Glomerular endothelial cell (primary cell): Measurements from ENCODE around the gene MCF2. TPM values are rescaled to one million over a fixed set of nuclear protein-coding genes. Genes with fewer than 3 reads are reported as not detected.

Experiments
- DNase-seq: peaks from one replicate; pipeline ENCODE4 v3.0.0-alpha.2; 2011; ENCODE audit warnings: low read depth, low spot score; ENCODE audit errors: extremely low read depth
- total RNA-seq: library from RNA; depleted of rRNA; stranded (reverse); fragments of >200 nt; gene quantifications from 2 replicates; pipeline ENCODE4 v1.2.3, GENCODE V29; 2015

Gene MCF2
- total RNA-seq, 1 donor from 2014 or later, result 0.12 TPM

- no peak for DNase-seq
Measured at GRCh38 chrX:139596068-139596467, 111.9 kb downstream of the MCF2 start.

GRCh38 chrX:139585613-139586012 is 122.4 kb downstream of the MCF2 start:
- DNase-seq, result no peak

- no peak for DNase-seq
Measured at GRCh38 chrX:139581068-139581467, 126.9 kb downstream of the MCF2 start.

DNA sequence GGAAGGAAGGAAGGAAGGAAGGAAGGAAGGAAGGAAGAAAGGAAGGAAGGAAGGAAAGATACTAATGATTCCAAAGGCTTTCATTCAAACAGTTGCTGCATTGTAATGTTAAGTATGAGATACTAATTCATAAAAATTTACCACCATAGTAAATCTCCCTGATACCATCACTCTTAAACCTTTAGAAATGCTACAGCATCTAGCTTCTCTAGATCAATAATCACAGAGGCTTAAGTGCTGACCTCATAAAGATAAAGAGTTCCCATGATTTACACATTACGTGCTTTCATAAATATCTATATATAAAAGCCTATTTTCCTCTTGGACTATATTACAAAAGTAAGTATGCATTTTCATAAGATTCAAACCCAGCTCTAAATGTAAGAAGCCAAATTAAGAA is 141.0 kb downstream of the MCF2 start:
- no peak for DNase-seq

GRCh38 chrX:139563251-139563650 is 144.7 kb downstream of the MCF2 start:
- no peak for DNase-seq

GRCh38 chrX:139560221-139560620 is 147.7 kb downstream of the MCF2 start:
- DNase-seq, result no peak

DNA sequence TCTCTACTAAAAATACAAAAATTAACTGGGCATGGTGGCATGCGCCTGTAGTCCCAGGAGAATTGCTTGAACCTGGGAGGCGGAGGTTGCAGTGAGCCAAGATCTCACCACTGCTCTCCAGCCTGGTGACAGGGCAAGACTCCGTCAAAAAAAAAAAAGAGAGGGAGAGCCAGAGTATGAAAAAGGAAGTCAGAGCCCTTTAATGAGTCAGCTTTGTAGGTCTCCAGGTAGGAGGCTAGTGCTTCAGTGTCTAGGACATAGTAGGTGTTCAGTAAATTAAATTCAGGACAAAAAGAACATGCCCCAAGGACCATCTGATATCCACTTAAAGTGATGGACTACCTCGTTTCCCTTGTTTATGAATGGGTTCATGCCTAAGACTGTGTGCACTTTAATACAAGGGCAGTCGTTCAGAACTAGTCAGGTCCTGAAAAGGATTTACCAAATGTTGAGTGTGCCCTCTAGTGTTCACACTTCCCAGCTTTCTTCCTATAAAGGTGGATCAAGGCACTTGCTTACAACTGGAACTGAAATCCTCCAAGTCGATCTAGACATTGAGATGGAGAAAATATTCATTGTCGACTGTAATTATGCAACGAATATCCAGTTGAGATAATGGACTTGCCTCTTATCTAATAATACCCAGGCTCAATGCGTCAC is 148.5 kb downstream of the MCF2 start:
- peak; percentile 25 for DNase-seq

DNA sequence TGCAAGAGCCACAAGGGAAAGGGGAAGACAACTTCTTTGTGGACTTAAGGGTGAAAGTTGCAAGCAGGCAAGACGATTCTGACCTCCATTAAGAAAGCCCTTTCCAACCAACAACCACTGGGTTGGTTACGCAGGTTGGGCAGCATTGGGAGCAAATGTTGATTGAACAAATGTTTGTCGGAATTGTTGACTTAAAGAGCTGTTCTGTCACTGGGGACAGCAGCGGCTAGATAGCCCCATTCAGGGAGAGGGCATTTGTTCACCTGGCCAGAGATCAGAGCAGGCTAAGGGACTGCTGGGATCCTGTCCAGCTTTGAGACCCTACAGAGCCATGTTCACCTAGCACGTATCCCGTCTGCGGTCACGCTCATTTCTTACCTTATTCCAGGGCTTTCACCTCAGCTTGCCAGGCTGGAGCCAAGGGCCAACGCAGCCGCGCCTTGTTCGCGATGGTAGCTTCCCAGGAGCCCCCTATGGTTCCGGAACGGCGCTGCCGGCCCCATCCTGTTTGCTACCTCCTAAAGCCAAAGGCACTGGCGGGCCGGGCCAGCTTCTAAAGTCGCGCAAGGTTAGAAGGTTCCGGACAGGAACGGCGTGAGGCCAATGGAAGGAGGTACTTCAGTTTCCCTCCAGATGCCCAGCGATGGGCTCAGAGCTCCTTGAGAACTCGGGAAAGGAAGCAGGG is 152.8 kb downstream of the MCF2 start:
- DNase-seq, result no peak

GRCh38 chrX:139554376-139554775 is 153.6 kb downstream of the MCF2 start:
- no peak for DNase-seq

GRCh38 chrX:139544591-139544990 is 163.4 kb downstream of the MCF2 start:
- no peak for DNase-seq

DNA sequence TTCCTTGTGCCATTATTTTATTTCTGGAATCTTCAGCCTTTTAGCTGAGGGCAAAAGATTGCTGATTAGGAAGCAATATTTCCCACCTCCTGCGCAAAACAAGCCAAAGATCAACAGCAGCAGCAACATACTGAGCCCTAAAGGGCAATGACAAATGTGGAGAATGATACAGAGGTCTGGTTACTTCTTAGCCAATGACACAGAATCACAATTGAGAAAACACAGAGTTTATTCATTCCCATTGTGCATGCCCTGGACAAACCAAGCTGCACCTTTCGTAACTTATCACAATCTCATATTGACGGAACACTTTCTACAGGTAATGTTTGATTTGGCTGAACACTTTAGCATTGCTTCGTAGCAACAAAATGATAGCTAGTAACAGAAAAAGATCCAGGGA is 164.0 kb downstream of the MCF2 start:
- no peak for DNase-seq

GRCh38 chrX:139542652-139543051 is 165.3 kb downstream of the MCF2 start:
- DNase-seq, result no peak

- no peak for DNase-seq
Measured at GRCh38 chrX:139538907-139539790, 168.8 kb downstream of the MCF2 start.

DNA sequence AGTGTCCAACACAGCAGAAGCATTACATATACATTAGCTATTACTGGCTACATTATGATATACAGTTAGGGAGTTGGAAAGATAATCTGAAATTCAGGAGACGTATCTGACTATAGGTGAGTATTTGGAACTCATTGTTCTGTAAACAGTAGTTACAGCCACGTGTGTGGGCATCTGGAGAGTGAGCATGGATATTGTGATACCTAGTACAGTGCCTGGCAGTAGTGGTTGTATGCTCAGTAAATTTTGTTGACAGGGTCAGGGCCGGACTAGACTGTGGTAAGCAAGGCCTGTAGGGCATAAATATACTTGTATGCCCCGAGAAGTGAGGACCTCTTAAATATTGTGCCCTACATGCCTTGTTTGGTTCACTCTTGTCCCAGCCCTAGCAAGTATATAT is 174.5 kb downstream of the MCF2 start:
- no peak for DNase-seq

GRCh38 chrX:139532834-139533233 is 175.1 kb downstream of the MCF2 start:
- DNase-seq, result no peak

Other genes starting within 250 kb of the MCF2 start
- gene F9, start 177.4 kb downstream of the MCF2 start, total RNA-seq, result not detected in 2 replicates
- 40.3 and 48.0 TPM in 2 replicates for gene ATP11C, start 224.9 kb upstream of the MCF2 start, total RNA-seq